Stimulated activated effector memory CD8-positive, alpha-beta T cell treated with anti-CD3 and anti-CD28 coated beads, Interleukin-12 subunit alpha, Interleukin-12 subunit beta, amount 100 ng/mL, for 72 hours (primary cell): ENCODE measurements around the gene PSMD5.
"Not testable (repeated sequence)": the region's sequence is repeated elsewhere in the genome, so short reads cannot be mapped to it uniquely, and the experiment has no call there.

Experiments used
- ATAC-seq: fragments of 150-1000 bp; cut with Tn5 transposase; 2 replicates; pipeline ENCODE4 v1.10.0; 2021
- DNase-seq, 2 donors: peaks; one replicate each; pipeline ENCODE4 v3.0.0; 2021 to 2022; ENCODE audit warnings: low spot score in 2 of 2
- H3K27ac Mint-ChIP-seq: one replicate; pipeline ENCODE4 v1.8.0; 2022; ENCODE audit warnings: mild to moderate bottlenecking, mixed read lengths
- H3K36me3 Mint-ChIP-seq: one replicate; pipeline ENCODE4 v1.8.0; 2022; ENCODE audit warnings: mild to moderate bottlenecking, mixed read lengths
- H3K4me1 Mint-ChIP-seq: one replicate; pipeline ENCODE4 v1.8.0; 2022; ENCODE audit warnings: mixed read lengths
- H3K4me3 Mint-ChIP-seq: one replicate; pipeline ENCODE4 v1.8.0; 2022; ENCODE audit warnings: mild to moderate bottlenecking, mixed read lengths
- H3K9me3 Mint-ChIP-seq: one replicate; pipeline ENCODE4 v1.8.0; 2022; ENCODE audit warnings: mixed read lengths

PSMD5 gene

DNA sequence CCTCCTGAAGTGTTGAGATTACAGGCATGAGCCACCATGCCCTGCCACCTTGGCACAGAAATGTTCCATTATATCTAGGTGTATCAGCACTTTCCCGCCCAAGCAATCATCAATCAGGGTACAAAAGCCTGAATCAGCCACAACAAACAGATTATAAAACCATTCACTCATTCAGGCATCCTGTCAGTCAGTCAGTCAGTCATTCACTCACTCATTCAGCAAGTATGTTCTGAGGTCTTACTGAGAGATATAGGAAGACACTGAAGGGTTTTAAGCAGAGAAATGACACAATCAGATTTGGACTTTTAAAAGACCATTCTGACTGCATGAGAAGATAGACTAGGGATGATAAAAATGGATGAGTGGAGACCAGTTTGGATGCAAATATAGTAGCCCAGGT lies 13.1 kb downstream of the PSMD5 start:
- H3K27ac Mint-ChIP-seq = peak overlapping the region; percentile 35
- H3K4me1 Mint-ChIP-seq = no peaks in the 10 kb centered on the region
- no peak for ATAC-seq
- no peaks in the 10 kb centered on the region for H3K9me3 Mint-ChIP-seq
- H3K4me3 Mint-ChIP-seq = no peak overlapping the region
- H3K36me3 Mint-ChIP-seq = peaks cover 100% of the 10 kb centered on the region
- DNase-seq = no peak

DNA sequence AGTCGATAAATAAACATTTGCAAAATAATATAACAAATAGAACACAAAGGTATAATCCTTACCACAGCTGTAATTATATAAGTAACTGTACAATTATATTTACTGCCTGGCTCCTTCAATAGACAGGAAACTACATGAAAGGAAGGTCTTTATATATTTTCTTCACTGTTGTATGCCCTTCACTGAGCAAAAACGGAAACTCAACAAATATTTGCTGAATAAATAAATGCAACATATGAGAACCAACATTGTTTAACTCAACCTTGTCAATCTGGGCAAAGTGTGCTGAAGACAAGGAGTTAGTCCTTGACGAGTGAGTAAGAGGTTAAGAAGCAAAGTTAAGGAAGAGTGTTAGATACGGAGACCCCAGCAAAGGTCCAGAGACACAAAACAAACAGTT lies 22.6 kb downstream of the PSMD5 start:
- H3K4me1 Mint-ChIP-seq = no peaks in the 10 kb centered on the region
- H3K36me3 Mint-ChIP-seq = peaks cover 98% of the 10 kb centered on the region
- ATAC-seq (no peak), DNase-seq (no peak)
- peak overlapping the region; percentile 33 for H3K27ac Mint-ChIP-seq
- no peaks in the 10 kb centered on the region for H3K9me3 Mint-ChIP-seq
- no peak overlapping the region for H3K4me3 Mint-ChIP-seq

DNA sequence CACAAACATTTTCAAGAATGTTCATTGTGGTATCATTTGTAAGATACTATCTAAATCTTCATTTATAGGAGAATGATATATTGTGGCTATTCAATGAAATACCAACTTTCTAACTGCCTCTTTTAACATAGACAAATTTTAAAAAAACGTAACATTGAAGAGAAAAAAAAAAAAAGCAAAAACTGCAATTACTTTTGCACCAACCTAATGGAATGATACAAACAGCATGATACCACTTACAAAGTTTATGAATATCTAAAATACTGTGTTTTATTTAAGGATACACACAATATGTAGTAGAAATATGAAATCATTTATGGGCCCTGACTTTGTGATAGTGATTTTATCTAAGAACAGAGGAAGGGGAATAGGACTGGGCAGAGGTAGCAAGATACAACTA lies 24.1 kb downstream of the PSMD5 start:
- H3K4me1 Mint-ChIP-seq = no peaks in the 10 kb centered on the region
- no peaks in the 10 kb centered on the region for H3K9me3 Mint-ChIP-seq
- H3K4me3 Mint-ChIP-seq = no peak overlapping the region
- ATAC-seq (no peak), DNase-seq (no peak)
- no peak overlapping the region for H3K27ac Mint-ChIP-seq
- H3K36me3 Mint-ChIP-seq = peaks cover 83% of the 10 kb centered on the region

DNA sequence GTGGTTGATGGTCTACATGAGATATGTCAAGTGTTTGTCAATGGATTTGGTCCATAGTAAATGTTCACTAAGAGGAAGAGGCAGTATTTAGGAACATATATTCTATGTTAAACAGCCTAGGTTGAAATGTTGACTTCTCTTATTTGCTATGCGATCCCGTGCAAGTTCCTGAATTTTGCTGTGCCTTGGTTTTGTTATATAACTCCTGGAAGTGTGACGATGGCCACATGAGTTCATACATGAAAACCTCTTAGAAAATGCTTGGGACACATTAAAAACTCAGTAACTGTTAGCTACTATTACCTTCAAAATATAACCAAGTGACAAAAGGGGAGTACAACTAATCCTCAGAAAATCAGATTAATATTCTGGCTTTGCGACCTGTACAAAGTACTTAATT lies 27.6 kb downstream of the PSMD5 start:
- peaks cover 48% of the 10 kb centered on the region for H3K36me3 Mint-ChIP-seq

DNA sequence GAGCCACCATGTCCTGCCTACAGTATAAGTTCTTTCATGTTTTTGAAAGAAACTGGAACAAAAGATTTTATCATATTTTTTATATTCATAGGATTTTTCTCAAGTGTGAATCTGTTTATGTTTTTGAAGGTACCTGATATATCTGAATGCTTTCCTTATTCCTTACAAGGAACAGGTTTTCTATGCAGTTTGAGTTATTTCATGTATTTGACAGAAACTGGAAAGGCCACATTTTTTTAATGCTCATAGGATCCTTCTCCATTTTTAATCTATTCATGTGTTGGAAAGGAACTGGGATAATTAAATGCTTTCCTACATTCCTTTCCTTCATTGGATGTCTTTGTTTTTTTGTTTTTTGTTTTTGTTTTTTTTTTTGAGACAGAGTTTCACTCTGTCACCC lies 33.8 kb downstream of the PSMD5 start:
- H3K27ac Mint-ChIP-seq = no peak overlapping the region
- no peak overlapping the region for H3K4me3 Mint-ChIP-seq
- H3K9me3 Mint-ChIP-seq = peaks cover 22% of the 10 kb centered on the region
- H3K4me1 Mint-ChIP-seq = no peaks in the 10 kb centered on the region
- no peaks in the 10 kb centered on the region for H3K36me3 Mint-ChIP-seq
- ATAC-seq = no peak
- DNase-seq = no peak

More for the DNA sequence above, 27.6 kb downstream of the PSMD5 start:
- no peak for ATAC-seq
- Mint-ChIP-seq H3K4me1 (no peaks in the 10 kb centered on the region), H3K27ac (no peak overlapping the region), H3K4me3 (no peak overlapping the region), H3K9me3 (no peaks in the 10 kb centered on the region)
- no peak for DNase-seq

DNA sequence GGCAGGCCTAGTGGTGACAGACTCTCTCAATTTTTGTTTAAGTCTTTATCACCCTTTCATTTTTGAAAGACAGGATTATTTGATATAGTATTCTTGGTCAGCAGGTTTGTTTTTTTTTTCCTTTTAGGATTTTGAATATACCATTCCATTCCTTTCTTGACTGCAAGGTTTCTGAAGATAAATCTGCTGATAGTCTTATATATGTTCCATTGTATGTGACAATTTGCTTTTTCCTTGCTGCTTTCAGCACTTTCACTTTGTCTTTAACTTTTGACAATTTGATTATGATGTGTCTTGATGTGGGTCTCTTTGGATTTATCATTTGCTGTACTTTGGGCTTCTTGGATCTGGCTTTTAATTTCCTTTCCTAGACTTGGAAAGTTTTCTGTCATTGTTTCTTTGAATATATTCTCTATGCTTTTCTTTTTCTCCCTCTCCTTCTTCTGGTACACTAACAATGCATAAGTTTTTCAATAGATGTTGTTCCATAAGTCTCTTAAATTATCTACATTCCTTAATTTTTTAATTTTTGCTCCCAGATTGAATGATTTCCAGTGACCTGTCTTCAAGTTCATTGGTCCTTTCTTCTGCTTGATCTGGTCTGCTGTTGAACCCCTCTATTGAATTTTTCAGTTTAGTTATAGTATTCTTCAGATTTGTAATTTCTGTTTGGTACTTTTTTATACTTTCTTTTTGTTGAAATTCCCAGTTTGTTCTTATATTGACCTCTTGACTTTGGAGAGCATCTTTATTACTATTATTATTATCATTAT lies 34.9 kb downstream of the PSMD5 start:
- no peak overlapping the region for H3K4me3 Mint-ChIP-seq
- H3K4me1 Mint-ChIP-seq = no peaks in the 10 kb centered on the region
- peaks cover 22% of the 10 kb centered on the region for H3K9me3 Mint-ChIP-seq
- ATAC-seq (no peak), DNase-seq (no peak)
- no peak overlapping the region for H3K27ac Mint-ChIP-seq
- H3K36me3 Mint-ChIP-seq = no peaks in the 10 kb centered on the region

DNA sequence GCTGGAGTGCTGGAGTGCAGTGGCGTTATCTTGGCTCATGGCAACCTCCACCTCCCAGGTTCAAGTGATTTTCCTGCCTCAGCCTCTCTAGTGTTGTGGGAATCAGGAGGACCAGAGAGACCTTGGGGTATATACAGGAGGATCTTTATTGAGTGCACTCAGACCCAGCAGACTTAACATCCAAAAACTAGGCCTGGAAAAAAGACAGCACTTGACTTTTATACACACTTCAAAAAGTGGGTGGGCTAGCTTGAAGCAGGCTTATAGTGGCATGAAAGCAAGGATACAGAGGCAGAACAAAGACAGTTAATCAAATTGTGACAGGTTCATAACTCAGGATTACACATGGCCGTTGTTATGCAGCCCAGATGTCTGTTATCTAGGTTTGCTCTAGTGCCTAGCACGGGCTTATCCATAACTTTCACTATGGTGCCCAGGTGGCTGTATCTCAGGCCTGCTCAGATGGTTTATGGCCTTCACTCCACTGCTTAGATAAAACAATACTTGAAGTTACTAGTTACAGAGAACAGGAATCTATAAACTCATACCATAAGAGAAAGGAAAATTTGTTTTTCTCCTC lies 37.8 kb downstream of the PSMD5 start:
- not testable (repeated sequence) for ATAC-seq, H3K4me3 Mint-ChIP-seq, H3K4me1 Mint-ChIP-seq, H3K27ac Mint-ChIP-seq, H3K36me3 Mint-ChIP-seq, DNase-seq
- H3K9me3 Mint-ChIP-seq = peaks cover 22% of the 10 kb centered on the region

DNA sequence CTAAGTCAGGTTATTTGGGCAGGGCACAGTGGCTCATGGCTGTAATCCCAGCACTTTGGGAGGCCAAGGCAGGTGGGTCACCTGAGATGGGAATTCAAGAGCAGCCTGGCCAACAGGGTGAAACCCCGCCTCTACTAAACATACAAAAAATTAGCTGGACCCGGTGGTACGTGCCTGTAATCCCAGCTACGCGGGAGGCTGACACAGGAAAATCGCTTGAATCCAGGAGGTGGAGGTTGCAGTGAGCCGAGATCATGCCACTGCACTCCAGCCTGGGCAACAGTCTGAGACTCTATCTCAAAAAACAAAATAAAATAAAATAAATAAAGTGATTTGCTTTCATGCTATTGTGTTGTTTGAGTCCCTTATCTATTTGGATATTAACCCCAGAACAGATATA lies 41.3 kb downstream of the PSMD5 start:
- Mint-ChIP-seq H3K4me1 (no peaks in the 10 kb centered on the region), H3K27ac (no peak overlapping the region), H3K9me3 (peaks cover 10% of the 10 kb centered on the region), H3K4me3 (no peak overlapping the region), H3K36me3 (no peaks in the 10 kb centered on the region)
- ATAC-seq = no peak
- DNase-seq = no peak

DNA sequence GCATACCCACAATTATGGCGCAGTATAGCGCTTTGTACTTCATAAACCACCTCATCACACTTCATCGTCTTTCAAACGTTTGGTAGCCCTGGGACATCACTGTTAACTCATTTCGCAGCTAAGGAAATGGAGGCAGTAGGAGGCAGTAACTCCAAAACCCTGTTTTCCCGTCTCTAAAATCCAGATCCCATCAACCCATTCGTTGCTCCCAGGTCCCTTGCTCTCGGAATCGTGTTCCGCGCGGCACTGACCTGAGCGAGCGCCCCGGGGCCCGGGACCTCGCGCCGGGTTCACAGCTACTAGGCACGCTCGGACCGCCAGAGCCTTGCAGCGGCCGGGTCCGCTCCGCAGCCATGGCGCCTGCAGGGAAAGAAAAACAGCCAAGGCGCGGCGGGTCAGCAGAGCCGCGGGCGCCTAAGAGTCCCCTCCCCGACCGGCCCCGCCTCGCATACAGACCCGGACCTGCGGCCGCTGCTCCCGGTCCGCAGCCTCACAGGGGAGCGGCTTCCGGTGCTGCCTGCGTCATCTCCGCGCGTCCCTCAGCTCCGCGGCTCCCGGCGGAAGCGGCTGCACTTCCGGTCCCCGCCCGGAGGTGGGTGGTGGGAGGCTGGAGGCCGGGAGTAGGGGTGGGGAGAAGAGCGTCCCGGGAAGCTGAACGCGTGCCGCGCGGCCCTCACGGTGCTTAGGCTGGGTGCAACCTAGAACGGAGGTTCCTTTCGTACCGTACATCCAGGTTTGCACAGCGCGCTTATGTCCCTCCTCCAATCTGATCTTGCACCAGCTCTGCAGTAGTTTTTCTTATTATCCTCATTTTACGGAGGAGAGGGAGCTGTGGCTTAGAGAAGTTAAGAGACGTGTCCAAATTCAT lies 49.6 kb downstream of the PSMD5 start, which contains the start of gene FBXW2:
TSS of gene FBXW2 (minus strand) at position 519 of the 868 bp plus-strand sequence. CDS start 5,158 bp downstream, outside the sequence.
- ATAC-seq = peak; percentile 97
- peak; percentile 80 to 93 for DNase-seq
- Mint-ChIP-seq H3K27ac (peak within 1 kb of the TSS; percentile 92), H3K4me3 (peak within 1 kb of the TSS; percentile 86), H3K9me3 (no peaks in the 10 kb centered on the region), H3K4me1 (peaks cover 34% of the 10 kb centered on the region), H3K36me3 (peaks cover 41% of the 10 kb centered on the region)

DNA sequence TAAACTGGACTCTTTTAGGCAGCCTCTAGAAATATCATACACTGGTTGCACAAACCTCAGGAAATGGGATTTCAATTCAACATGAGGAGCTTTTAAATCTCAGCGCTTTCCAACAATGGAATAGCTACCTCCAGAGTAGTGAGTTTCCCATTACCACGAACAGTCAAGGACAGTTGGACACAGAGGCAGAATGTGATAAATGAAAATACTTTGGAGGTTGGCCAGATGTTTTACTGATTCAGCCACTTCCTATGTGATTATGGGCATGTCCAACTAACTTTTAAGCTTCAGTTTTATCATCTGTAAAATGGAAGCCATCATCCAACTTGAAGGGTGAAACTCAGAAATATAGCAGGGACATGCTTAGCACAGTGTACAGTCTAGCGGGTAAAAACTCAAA lies 51.6 kb downstream of the PSMD5 start:
- H3K27ac Mint-ChIP-seq = peak overlapping the region; percentile 92
- DNase-seq (no peak), ATAC-seq (no peak)
- no peaks in the 10 kb centered on the region for H3K9me3 Mint-ChIP-seq
- H3K4me3 Mint-ChIP-seq = peak overlapping the region; percentile 86
- peaks cover 60% of the 10 kb centered on the region for H3K36me3 Mint-ChIP-seq
- peaks cover 48% of the 10 kb centered on the region for H3K4me1 Mint-ChIP-seq

DNA sequence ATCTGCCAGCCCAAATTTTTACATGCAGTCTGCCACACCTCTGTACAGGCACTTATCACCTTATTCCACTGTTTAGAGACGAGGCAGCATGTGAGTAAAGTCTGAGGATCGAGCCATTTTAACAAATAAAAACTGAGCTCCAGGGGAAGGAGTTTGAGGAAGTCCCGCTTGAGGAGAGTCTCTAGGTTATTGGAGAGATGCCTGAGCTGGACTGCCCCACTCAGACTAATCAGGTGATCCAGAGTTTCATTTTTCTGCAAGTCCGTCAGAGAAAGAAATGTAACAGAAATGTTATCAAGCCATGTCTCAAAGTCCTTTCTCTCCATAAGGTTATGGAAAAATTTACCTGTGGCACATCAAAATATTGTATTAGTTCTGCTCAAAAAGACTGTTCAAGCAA lies 54.8 kb downstream of the PSMD5 start:
- peaks cover 57% of the 10 kb centered on the region for H3K4me1 Mint-ChIP-seq

DNA sequence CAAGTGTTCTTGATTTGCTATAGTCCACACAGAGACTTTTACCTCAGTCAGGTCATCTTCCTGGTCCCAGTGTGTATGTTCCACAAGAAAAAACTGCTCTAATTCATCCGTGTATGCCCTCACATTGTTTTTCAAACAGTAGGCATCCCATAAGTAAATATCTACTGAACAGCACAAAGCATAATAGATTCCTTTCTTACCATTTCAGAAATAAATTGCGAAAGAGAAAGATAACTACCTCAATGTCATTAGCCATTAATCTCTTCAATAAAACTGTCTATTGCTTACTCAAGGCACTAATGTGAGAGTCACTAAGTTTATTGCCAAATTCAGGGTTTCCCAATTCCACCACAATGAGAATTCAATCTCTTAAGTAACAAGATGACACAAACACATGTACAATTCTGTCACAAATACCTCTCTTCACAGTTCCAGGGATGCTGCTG lies 59.1 kb downstream of the PSMD5 start:
- H3K9me3 Mint-ChIP-seq = no peaks in the 10 kb centered on the region
- no peak overlapping the region for H3K27ac Mint-ChIP-seq
- peaks cover 36% of the 10 kb centered on the region for H3K4me1 Mint-ChIP-seq
- H3K4me3 Mint-ChIP-seq = no peak overlapping the region
- no peak for DNase-seq
- ATAC-seq = no peak
- peaks cover 75% of the 10 kb centered on the region for H3K36me3 Mint-ChIP-seq

More for the DNA sequence above, 54.8 kb downstream of the PSMD5 start:
- ATAC-seq = no peak
- peak overlapping the region; percentile 48 for H3K27ac Mint-ChIP-seq
- H3K9me3 Mint-ChIP-seq = no peaks in the 10 kb centered on the region
- peaks cover 82% of the 10 kb centered on the region for H3K36me3 Mint-ChIP-seq
- DNase-seq = no peak
- no peak overlapping the region for H3K4me3 Mint-ChIP-seq

DNA sequence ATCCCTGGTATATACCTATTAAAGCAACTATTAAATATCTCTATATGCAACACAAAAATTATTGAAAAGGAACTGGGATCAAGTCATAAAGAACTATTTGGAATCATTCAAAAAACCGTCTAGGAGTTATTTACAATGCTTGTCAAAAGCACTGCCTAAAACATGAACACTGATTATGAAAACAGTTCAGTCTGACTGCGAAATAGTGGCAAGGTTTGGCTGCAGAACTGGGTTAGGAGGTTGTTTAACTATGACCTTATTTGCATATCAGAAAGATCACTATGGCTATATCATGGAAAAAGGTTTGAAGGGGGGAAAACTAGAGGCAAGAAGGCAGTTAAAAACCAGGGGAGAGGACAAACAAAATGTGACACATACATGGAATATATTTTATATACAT lies 61.5 kb downstream of the PSMD5 start:
- ATAC-seq (no peak), DNase-seq (no peak)
- Mint-ChIP-seq H3K4me1 (peaks cover 18% of the 10 kb centered on the region), H3K36me3 (peaks cover 75% of the 10 kb centered on the region), H3K4me3 (no peak overlapping the region), H3K9me3 (no peaks in the 10 kb centered on the region), H3K27ac (no peak overlapping the region)

DNA sequence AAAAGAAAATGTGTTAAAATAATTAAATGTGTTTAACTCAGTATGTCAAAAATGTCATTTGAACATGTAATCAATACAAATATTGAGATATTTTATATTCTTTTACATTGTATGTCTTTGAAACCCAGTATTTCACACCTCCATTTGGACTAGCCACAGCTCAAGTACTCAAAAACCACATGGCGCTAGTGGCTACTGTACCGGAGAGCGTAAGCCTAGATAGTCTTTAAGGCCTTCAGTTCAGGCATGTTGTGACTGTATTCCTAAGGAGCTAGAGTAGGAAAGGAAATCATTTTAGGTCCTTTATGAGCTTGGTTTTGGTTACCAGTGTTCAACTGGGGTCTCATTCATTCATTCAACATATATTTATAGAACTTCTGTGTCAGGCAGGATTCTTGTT lies 62.4 kb downstream of the PSMD5 start:
- H3K9me3 Mint-ChIP-seq = no peaks in the 10 kb centered on the region
- ATAC-seq (no peak), DNase-seq (no peak)
- H3K4me3 Mint-ChIP-seq = no peak overlapping the region
- no peak overlapping the region for H3K27ac Mint-ChIP-seq
- peaks cover 75% of the 10 kb centered on the region for H3K36me3 Mint-ChIP-seq
- H3K4me1 Mint-ChIP-seq = peaks cover 12% of the 10 kb centered on the region

DNA sequence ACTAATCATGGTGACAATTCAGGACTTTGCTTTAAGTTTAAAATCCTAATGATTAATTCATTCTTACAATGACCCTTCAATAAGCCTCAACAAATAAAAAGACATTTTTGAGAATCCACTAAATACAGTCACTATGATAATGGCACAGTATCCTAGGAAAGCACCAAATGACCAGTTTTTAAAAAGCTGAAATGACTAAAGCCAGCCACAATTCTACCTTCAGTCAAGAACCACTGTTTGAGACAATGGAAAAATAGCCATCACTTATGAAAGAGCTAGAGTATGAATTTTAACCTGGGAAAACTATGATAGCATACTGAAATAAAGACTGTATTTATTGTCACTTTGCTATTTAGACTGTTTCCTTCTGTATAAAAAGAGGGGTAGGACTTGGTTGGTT lies 63.5 kb downstream of the PSMD5 start:
- peak overlapping the region; percentile 14 for H3K27ac Mint-ChIP-seq
- DNase-seq (no peak), ATAC-seq (peak; percentile 62)
- H3K9me3 Mint-ChIP-seq = no peaks in the 10 kb centered on the region
- peaks cover 8% of the 10 kb centered on the region for H3K4me1 Mint-ChIP-seq
- H3K36me3 Mint-ChIP-seq = peaks cover 75% of the 10 kb centered on the region
- no peak overlapping the region for H3K4me3 Mint-ChIP-seq
